ENCODE data around the gene ALAS1. TPM values are rescaled to one million over a fixed set of nuclear protein-coding genes. Genes with fewer than 3 reads are reported as not detected.
A peak's percentile ranks its signal among the peaks of the same experiment; 100 is the strongest.

Gene ALAS1
- total RNA-seq, 2 donors from 2014 or later = 14.4 to 15.6 TPM

GRCh38 chr3:52213005-52213404 lies 15.0 kb downstream of the ALAS1 start:
- Mint-ChIP-seq H3K36me3 (ENCODE audit: low read depth) (peaks cover 14% of the 10 kb centered on the region), H3K27me3 (no peaks in the 10 kb centered on the region), H3K4me3 (no peak overlapping the region), H3K27ac (peak overlapping the region; percentile 82), H3K4me1 (peaks cover 34% of the 10 kb centered on the region)
- DNase-seq (no peak), ATAC-seq (no peak)
- H3K9me3 ChIP-seq (ENCODE audit: control insufficient read depth, low read length, poor library complexity, severe bottlenecking) = no peaks in the 10 kb centered on the region

GRCh38 chr3:52213901-52214300 lies 15.9 kb downstream of the ALAS1 start:
- DNase-seq = no peak
- Mint-ChIP-seq H3K4me3 (no peak overlapping the region), H3K27ac (peak overlapping the region; percentile 82), H3K36me3 (ENCODE audit: low read depth) (peaks cover 14% of the 10 kb centered on the region), H3K27me3 (no peaks in the 10 kb centered on the region), H3K4me1 (peaks cover 40% of the 10 kb centered on the region)
- no peak for ATAC-seq
- no peaks in the 10 kb centered on the region for H3K9me3 ChIP-seq (ENCODE audit: control insufficient read depth, low read length, poor library complexity, severe bottlenecking)

DNA sequence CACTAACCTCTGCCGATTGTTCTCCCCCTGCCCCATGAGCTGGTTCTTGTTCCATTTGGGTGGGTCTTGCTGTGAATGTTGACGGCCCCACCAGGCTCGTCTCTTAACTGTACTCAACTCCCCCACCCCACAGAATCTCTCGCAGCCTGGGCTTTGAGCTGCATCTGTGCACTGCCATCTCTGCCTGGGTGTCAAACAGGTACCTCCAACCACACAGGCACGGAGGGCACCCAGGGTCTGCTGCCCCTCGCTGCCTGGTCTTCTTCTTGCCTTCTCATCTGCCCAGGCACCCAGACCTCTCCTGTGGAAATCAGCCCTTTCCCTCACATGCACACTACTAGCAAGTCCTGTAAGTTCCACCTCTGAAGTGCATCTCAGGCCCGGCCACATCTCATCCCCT lies 17.4 kb downstream of the ALAS1 start:
- ATAC-seq = no peak
- no peaks in the 10 kb centered on the region for H3K9me3 ChIP-seq (ENCODE audit: control insufficient read depth, low read length, poor library complexity, severe bottlenecking)
- no peaks in the 10 kb centered on the region for H3K27me3 Mint-ChIP-seq
- H3K36me3 Mint-ChIP-seq (ENCODE audit: low read depth) = peaks cover 12% of the 10 kb centered on the region
- DNase-seq = no peak
- peaks cover 47% of the 10 kb centered on the region for H3K4me1 Mint-ChIP-seq
- peak overlapping the region; percentile 63 for H3K4me3 Mint-ChIP-seq
- peak overlapping the region; percentile 95 for H3K27ac Mint-ChIP-seq

DNA sequence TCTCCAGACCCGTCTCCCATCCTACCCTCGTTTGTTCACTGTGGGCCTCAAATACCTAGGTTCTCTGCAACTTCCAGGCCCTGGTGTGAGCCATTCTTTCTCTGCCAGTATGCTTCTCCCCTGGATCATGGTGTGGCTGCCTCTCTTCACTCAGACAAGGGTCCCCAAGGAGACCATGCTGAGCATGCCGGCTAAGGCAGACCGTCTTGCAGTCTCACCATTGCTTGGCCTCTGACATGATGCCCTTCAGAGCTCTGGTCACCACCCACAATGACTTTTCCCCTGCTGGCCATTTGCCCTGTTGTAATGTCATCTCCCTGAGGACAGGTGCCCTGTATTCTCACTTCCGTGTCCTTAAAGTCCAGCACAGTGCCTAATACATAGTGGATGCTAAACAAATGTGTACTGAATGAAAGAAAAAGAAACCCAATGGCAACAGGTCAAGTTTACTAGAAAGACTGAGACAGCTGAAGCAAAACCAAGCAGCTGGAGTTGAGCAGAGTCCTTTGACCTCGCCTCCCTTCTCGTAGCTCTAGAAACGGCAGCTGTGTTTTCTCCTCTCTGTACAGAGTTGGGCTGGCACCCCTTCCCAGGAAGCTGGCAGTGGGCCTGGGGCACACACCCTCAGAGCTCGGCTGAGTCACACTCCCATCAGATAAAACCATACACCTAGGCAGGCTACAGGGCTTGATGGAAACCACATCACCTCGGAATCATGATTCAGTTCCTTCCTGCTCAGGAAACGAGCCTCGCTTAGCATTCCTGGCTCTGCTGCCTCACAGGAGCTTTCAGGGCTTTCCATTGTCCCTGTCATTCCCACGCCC lies 18.8 kb downstream of the ALAS1 start:
- peaks cover 12% of the 10 kb centered on the region for H3K36me3 Mint-ChIP-seq (ENCODE audit: low read depth)
- peak in 1 of 3 donors; percentile 62 for DNase-seq
- peak; percentile 74 for ATAC-seq
- peak overlapping the region; percentile 95 for H3K27ac Mint-ChIP-seq
- H3K9me3 ChIP-seq (ENCODE audit: control insufficient read depth, low read length, poor library complexity, severe bottlenecking) = no peaks in the 10 kb centered on the region
- no peaks in the 10 kb centered on the region for H3K27me3 Mint-ChIP-seq
- peak overlapping the region; percentile 86 for H3K4me3 Mint-ChIP-seq
- H3K4me1 Mint-ChIP-seq = peaks cover 55% of the 10 kb centered on the region

- no peak for DNase-seq
- Mint-ChIP-seq H3K27me3 (no peaks in the 10 kb centered on the region), H3K4me1 (peaks cover 61% of the 10 kb centered on the region), H3K27ac (peak overlapping the region; percentile 95), H3K4me3 (peak overlapping the region; percentile 86), H3K36me3 (ENCODE audit: low read depth) (peaks cover 12% of the 10 kb centered on the region)
- ATAC-seq = peak; percentile 10
- H3K9me3 ChIP-seq (ENCODE audit: control insufficient read depth, low read length, poor library complexity, severe bottlenecking) = no peaks in the 10 kb centered on the region
These were observed 19.4 kb downstream of the ALAS1 start for GRCh38 chr3:52217409-52217805.

DNA sequence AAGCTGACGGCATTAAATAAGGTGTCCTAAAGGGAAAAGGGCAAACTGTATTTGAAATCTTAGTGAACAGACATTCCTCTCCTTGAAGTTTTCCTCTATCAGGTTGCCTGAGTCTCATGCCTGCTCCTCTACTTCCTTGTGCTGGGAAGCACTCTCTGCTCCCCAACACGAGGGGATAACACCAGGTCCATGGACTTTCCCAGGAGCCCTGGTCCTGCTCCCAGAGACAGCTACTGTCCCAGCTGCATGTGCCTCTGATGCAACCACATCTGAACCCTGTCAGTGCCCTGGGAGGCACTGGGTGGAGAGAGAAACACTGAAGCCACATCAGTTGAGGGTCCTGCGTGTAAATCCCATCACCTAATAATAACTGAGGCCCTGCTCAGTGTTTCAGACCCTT lies 20.1 kb downstream of the ALAS1 start:
- no peaks in the 10 kb centered on the region for H3K9me3 ChIP-seq (ENCODE audit: control insufficient read depth, low read length, poor library complexity, severe bottlenecking)
- Mint-ChIP-seq H3K4me1 (peaks cover 64% of the 10 kb centered on the region), H3K27ac (peak overlapping the region; percentile 95), H3K27me3 (no peaks in the 10 kb centered on the region), H3K36me3 (ENCODE audit: low read depth) (peaks cover 12% of the 10 kb centered on the region), H3K4me3 (peak overlapping the region; percentile 55)
- no peak for ATAC-seq
- DNase-seq = no peak

DNA sequence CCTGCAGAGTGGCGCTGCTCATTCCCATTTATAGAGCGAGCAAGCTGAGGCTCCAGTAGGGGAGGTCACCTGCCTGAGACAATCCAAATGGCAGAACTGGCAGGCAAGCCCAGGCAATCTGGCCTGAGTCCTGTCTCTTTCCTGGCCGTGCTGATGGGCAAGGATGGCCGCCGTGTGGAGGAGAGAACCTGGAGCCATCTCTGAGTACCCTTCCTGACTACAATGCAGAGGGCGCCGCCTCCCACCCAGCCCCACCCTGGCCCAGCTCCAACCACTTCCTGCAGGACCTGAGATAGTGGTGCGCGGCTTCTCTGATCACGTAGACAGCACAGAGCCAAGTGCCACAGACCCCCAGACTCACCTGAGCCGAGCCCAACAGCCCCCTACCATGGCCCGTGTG lies 20.5 kb downstream of the ALAS1 start:
- Mint-ChIP-seq H3K4me3 (peak overlapping the region; percentile 55), H3K27ac (peak overlapping the region; percentile 95), H3K36me3 (ENCODE audit: low read depth) (peaks cover 10% of the 10 kb centered on the region), H3K27me3 (no peaks in the 10 kb centered on the region), H3K4me1 (peaks cover 68% of the 10 kb centered on the region)
- ATAC-seq (no peak), DNase-seq (no peak)
- no peaks in the 10 kb centered on the region for H3K9me3 ChIP-seq (ENCODE audit: control insufficient read depth, low read length, poor library complexity, severe bottlenecking)

GRCh38 chr3:52218937-52219650 lies 21.1 kb downstream of the ALAS1 start:
- H3K36me3 Mint-ChIP-seq (ENCODE audit: low read depth) = peaks cover 7% of the 10 kb centered on the region
- ATAC-seq (no peak), DNase-seq (no peak)
- H3K27ac Mint-ChIP-seq = peak overlapping the region; percentile 95
- H3K4me1 Mint-ChIP-seq = peaks cover 71% of the 10 kb centered on the region
- H3K27me3 Mint-ChIP-seq = no peaks in the 10 kb centered on the region
- H3K9me3 ChIP-seq (ENCODE audit: control insufficient read depth, low read length, poor library complexity, severe bottlenecking) = no peaks in the 10 kb centered on the region
- peak overlapping the region; percentile 55 for H3K4me3 Mint-ChIP-seq

DNA sequence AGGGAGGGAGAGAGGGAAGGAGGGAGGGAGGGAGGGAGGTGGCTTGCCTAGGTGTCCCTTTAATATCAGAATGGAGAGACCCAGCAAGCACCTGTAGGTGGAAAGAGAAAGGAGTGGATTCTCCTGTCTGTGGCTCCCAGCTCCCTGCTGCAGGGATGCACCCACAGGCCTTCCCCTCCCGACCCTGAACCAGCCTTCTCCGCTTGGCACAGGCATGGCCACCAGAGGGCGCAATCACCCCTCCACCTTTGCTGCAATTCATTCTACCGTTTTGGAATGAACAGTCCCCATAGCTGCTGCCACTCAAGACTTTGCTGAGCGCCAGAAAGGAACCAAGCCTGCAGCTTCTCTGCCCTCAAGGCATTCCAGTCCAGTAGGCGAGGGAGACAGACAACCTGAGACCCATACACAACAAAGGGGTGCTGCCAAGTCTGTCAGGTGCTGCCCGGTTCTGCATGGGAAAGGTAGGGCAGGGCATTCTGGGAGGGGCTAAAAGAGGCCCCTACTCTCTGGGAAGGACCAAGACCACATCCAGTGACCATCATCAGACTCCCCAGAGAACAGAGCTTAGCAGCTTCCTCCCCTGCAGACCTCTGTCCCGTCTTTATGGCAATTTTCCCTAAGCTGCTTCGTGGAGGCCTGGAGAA lies 22.5 kb downstream of the ALAS1 start:
- Mint-ChIP-seq H3K27me3 (no peaks in the 10 kb centered on the region), H3K27ac (peak overlapping the region; percentile 74), H3K4me1 (peaks cover 71% of the 10 kb centered on the region), H3K4me3 (peak overlapping the region; percentile 73), H3K36me3 (ENCODE audit: low read depth) (peaks cover 2% of the 10 kb centered on the region)
- DNase-seq = peak; percentile 73 to 89 (median 76)
- peak; percentile 70 for ATAC-seq
- no peaks in the 10 kb centered on the region for H3K9me3 ChIP-seq (ENCODE audit: control insufficient read depth, low read length, poor library complexity, severe bottlenecking)

- H3K9me3 ChIP-seq (ENCODE audit: control insufficient read depth, low read length, poor library complexity, severe bottlenecking) = no peaks in the 10 kb centered on the region
- no peak for DNase-seq
- peak overlapping the region; percentile 73 for H3K4me3 Mint-ChIP-seq
- peaks cover 75% of the 10 kb centered on the region for H3K4me1 Mint-ChIP-seq
- H3K27ac Mint-ChIP-seq = peak overlapping the region; percentile 74
- H3K36me3 Mint-ChIP-seq (ENCODE audit: low read depth) = no peaks in the 10 kb centered on the region
- ATAC-seq = no peak
- H3K27me3 Mint-ChIP-seq = no peaks in the 10 kb centered on the region
These were observed 23.2 kb downstream of the ALAS1 start for GRCh38 chr3:52221141-52221562.

DNA sequence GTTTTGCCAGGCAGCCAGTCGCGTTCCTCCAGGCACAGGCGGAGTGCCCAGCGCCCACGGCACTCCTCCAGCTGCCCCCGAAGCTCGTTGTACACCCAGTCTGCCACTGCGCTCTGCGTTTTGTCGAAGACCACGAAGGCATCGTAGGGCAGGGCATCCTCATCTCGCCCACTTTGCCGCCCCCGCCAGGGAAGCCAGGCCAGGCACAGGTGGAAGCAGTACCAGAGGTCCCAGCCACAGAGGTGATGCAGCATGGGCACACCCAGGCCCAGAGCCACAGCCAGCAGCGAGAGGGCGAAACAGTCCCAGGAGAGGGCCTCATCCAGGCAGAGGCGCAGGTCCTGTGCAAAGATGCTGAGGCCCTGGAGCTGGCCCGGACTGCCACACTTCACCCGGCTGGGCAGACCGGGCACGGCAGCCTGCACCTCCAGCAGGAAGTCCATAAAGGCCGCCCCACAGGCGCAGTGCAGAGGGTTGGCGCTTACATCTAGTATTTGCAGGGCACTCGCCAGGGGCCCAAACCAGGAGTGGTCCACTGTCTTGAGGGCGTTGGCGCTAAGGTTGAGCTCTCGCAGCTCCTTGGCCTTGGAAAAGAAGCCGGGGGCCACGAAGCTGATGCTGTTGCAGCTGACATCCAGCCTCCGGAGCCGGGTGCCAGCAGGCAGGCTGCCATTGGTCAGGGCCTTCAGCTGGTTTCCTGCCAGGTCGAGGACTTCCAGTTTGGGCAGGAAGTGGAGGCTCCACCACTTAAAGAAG lies 23.8 kb downstream of the ALAS1 start:
- peak; percentile 69 for ATAC-seq

GRCh38 chr3:52222319-52223221 lies 24.6 kb downstream of the ALAS1 start:
- H3K4me1 Mint-ChIP-seq = peaks cover 72% of the 10 kb centered on the region
- ATAC-seq (no peak), DNase-seq (no peak)
- H3K9me3 ChIP-seq (ENCODE audit: control insufficient read depth, low read length, poor library complexity, severe bottlenecking) = no peaks in the 10 kb centered on the region
- peak overlapping the region; percentile 86 for H3K4me3 Mint-ChIP-seq
- H3K27ac Mint-ChIP-seq = peak overlapping the region; percentile 80
- H3K36me3 Mint-ChIP-seq (ENCODE audit: low read depth) = peaks cover 2% of the 10 kb centered on the region
- H3K27me3 Mint-ChIP-seq = no peaks in the 10 kb centered on the region

More for the DNA sequence above, 23.8 kb downstream of the ALAS1 start:
- Mint-ChIP-seq H3K27me3 (no peaks in the 10 kb centered on the region), H3K36me3 (ENCODE audit: low read depth) (peaks cover 1% of the 10 kb centered on the region), H3K4me3 (peak overlapping the region; percentile 86), H3K4me1 (peaks cover 78% of the 10 kb centered on the region), H3K27ac (peak overlapping the region; percentile 80)
- H3K9me3 ChIP-seq (ENCODE audit: control insufficient read depth, low read length, poor library complexity, severe bottlenecking) = no peaks in the 10 kb centered on the region
- peak; percentile 44 to 53 (median 52) for DNase-seq

Measured in T-helper 17 cell (primary cell).